ENCODE results near the gene EIF2B2.

DNA sequence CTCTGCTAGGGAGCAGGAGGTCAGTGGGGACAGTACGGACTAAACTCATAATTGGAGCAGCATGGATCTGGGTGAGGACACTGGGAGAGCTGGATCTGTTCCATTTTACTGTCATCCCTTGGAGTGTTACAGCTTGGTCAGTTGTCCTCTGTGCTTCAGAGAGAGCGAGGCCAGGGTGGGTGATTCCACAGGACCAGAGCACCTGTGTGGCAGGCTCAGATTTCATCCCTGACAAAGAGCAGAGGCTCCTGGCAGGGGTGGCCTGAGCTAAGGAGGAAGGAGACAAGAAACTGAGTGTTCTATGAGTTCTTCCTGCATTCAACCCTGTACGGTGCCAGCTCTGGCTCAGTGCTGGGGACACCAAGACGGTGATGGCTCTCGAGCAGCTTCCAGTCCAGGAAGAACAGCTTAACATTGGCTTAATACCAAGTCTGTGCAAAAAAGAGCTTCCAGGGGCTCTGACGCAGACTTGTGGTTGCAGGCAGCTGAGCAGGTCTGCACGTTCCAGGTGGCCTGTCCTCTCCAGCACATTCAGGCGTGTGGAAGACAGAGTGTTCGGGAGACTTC lies 38.9 kb upstream of the EIF2B2 start:
- TF ChIP-seq, protein P1, sequence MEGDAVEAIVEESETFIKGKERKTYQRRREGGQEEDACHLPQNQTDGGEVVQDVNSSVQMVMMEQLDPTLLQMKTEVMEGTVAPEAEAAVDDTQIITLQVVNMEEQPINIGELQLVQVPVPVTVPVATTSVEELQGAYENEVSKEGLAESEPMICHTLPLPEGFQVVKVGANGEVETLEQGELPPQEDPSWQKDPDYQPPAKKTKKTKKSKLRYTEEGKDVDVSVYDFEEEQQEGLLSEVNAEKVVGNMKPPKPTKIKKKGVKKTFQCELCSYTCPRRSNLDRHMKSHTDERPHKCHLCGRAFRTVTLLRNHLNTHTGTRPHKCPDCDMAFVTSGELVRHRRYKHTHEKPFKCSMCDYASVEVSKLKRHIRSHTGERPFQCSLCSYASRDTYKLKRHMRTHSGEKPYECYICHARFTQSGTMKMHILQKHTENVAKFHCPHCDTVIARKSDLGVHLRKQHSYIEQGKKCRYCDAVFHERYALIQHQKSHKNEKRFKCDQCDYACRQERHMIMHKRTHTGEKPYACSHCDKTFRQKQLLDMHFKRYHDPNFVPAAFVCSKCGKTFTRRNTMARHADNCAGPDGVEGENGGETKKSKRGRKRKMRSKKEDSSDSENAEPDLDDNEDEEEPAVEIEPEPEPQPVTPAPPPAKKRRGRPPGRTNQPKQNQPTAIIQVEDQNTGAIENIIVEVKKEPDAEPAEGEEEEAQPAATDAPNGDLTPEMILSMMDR (conservative IDR thresholded peaks at IDR 0.05; ENCODE audit: low read length) = no peak
- no peak for TF ChIP-seq EZH2phosphoT487 (IDR thresholded peaks at IDR 0.05; ENCODE audit: borderline replicate concordance)
